Pulmonary artery endothelial cell (primary cell): Measurements from ENCODE around the gene CDH4. TPM values are rescaled to one million over a fixed set of nuclear protein-coding genes. Genes with fewer than 3 reads are reported as not detected.

Experiments
- DNase-seq: peaks from one replicate; pipeline ENCODE4 v3.0.0-alpha.2; 2011; ENCODE audit warnings: low read depth, low spot score
- total RNA-seq: library from RNA; depleted of rRNA; stranded (reverse); fragments of >200 nt; gene quantifications from 2 replicates; pipeline ENCODE4 v1.2.3, GENCODE V29; 2014

CDH4 gene
- total RNA-seq, 1 donor from 2014 or later, result 7.5 TPM

DNA sequence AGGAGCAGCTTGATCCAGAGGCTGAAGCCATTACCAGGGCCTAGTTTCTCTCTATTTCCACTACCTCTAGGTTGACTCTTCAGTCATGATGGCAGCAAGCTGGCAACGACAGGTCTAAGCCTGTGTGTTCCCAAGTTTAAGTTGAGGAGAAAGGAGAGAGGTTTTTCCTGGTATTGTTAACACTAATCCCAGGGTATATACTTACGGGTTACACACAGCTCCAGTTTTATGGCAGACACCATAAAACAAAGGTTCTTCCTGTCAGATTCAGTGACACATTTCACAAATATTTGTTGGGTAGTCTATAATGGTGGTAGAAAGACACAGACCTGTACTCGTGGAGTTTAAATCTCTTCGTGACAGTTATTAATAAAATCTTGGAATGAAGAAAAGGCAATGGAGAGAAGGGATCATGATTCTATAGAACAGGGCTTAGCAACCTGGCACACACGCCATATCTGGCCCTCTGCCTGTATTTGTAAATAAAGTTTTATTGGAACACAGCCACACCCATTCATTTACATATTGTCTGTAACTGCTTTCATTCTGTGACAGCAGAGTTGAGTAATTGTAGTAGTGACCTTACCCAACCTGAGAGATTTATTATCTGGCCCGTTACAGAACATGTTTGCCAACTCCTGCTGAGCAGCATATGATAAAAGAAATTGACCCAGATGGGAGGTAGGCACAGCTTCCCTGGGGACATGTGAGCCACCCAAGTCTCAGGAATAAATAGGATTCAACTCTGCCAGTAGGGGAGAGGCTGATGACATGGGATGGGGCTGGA is 323.3 kb downstream of the CDH4 start:
- no peak for DNase-seq

DNA sequence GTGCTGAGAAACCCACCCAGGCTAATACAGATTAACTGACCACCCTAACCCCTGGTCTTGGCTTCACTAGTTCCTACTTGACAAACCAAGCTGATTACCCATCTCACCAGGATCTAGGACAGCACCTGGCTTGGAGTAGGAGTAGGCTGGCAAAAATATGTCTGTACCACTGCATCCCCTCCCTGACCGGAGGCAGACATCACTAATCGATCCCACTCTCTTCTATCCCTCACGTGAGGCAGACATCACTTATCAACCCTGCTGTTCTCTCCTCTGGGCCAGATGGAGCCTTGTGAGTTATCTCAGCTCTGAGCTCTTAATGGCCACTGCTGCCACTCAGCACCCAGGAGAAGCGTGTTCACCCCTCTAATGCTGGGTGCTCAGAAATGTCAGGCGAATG is 324.3 kb downstream of the CDH4 start:
- no peak for DNase-seq

DNA sequence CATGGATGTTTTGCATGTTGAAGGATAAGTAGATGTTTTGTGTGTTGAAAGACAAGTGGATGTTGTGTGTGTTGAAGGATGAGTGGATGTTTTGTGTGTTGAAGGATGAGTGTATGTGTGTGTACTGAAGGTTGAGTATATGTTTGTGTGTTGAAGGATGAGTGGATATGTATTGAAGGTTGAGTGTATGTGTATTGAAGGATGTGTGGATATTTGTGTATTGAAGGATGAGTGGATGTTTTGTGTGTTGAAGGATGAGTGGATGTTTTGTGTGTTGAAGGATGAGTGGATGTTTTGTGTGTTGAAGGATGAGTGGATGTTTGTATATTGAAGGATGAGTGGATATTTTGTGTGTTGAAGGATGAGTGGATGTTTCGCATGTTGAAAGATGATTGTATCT is 325.0 kb downstream of the CDH4 start:
- DNase-seq, result no peak

DNA sequence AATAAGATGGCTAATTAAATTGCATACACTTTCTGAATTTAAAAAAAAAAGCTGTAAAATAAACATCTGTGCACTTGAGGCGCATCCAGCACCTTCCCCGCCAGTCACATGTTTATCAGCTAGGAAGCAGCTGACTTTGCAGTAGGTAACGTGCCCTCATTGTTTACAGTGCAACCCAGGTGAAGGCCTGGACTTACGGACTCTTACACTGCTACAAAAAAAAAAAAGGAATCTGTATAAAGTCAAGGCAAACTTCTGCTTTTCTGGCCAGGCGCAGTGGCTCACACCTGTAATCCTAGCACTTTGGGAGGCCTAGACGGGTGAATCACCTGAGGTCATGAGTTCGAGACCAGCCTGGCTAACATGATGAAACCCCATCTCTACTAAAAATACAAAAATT is 327.8 kb downstream of the CDH4 start:
- no peak for DNase-seq

DNA sequence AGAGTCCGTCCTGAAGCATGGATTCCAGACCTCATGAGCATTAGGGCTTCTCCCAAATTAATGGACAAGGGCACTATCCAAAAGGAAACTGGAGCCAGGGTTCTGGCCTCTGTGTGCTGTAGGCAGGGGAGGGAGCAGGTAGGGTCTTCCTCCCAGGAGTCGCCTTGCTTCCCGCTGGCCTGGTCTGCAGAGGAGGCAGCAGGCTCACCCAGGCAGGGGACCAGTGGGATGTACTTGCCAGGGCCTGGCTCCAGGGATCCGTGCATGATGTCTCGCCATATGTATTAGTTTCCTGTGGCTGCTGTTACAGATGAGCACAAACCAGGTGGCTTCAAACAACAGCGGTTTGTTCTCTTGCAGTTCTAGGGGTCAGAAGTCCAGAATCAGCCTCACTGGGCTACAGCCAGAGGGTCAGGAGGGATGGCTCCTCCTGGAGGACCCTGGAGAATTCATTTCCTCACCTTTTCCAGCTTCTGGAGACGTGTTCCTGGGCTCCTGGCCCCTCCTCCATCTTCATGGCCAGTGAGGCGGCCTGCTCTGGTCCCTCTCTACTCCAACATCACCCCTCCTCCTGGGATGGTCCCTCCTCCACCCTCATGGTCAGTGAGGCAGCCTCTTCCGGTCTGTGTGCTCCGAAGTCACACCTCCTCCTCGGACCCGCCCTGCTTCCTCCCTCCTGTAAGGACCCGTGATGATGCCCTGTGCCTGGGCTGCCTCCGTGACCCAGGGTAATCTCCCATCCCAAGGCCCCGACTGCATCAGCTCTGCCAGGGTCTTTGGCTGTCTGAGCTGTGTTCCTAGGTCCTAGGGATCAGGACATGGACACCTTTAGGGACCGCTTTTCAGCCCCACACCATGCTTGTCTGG is 329.1 kb downstream of the CDH4 start:
- DNase-seq, result no peak

DNA sequence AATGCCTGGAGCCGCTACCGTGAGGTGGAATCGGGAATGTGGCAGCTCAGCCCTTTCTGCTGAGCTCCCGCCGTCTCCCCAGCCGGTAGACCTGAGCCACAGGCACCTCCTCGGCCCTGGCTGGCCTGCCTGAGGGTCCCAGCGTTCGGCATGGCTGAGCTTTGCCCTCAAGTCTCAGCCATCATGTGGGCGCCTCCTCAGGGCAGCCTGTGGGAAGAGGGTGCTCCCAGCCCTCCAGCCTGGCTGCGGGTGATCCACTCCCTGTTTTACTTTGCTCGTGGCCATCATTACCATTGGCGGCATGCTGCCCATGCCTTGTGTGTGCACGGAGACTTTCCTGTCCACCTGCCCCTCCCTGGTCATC is 329.7 kb downstream of the CDH4 start:
- DNase-seq, result no peak

DNA sequence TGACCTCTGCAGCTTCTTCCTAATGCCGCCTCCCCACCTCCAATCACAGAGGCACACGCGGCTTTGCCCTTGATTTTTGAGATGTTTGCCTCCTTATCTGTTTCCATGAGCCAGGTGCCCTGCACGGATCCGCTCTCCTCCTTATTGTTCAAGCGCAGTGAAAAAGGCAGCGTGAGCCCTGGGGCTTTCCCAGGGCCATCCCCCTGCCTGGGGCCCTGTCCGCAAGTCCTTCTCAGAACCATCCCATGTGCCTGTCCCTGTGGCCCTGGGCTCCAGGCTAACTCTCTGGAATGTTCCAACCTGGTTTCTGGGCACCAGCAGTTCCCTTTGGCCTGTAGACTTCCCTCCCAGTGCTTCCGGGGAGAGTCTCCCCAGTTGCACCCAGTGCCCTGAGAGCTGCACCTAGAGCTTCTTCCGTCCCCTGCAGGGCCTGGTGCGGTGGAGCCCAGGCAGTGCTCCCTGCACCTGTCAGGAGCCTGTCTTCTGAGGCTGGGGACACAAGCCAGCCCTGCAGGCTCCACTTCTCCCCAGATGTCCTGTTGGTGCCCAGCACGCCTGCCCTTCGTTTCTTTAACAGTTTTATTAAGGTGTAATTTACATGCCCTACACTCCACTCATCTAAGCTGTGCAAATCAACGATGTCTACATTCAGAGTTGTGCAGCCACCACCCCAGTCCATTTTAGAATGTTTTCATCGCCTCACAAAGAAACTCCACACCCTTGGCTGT is 330.3 kb downstream of the CDH4 start:
- no peak for DNase-seq

DNA sequence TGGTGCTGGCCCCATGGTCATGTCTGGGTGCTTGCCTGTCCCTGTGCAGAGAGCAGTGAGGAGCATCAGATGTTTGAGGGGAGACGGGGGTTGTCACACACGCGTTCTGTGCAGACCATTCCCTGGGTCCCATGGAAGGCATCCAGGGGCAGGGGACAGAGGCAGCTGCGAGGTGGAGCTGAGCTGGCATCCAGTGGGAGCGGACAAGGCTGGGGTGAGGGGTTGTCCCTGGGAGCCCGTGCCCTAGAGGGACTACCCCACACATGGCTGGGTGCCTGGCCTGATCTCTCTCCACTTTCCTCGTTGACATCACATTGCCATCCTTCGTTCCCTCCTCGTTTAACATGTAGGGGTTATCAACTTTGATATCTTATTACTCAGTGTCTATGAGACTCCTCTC is 331.3 kb downstream of the CDH4 start:
- DNase-seq, result no peak

DNA sequence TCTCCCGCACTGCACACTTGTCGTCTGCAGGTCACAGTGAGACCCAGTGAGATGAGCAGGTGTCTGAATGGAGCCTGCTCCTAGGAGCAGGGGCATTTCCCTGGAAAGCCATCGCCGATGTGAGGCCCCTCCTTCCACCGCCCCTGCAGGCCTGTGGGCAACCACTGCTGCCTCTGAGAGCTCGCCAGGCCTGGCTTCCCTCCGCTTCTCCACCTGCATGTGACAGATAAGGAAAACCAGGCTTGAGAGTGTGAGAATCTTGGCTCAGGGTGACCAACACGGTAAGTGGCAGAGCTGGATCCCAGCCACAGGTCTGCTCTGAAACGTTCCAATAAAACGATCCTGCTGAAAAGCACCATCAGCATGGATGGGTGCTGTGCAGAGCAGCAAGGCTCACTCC is 332.8 kb downstream of the CDH4 start:
- no peak for DNase-seq

DNA sequence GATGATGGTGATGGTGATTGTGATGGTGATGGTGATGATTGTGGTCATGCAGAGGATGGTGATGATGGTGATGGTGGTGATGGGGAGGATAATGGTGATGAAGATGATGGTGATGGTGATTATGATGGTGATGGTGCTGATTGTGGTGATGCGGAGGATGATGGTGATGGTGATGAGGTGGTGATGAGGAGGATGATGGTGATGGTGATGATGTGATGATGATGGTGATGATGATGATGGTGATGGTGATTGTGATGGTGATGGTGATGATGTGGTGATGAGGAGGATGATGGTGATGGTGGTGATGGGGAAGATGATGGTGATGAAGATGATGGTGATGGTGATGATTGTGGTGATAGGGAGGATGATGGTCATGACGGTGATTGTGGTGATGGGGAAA is 333.7 kb downstream of the CDH4 start:
- no peak for DNase-seq

DNA sequence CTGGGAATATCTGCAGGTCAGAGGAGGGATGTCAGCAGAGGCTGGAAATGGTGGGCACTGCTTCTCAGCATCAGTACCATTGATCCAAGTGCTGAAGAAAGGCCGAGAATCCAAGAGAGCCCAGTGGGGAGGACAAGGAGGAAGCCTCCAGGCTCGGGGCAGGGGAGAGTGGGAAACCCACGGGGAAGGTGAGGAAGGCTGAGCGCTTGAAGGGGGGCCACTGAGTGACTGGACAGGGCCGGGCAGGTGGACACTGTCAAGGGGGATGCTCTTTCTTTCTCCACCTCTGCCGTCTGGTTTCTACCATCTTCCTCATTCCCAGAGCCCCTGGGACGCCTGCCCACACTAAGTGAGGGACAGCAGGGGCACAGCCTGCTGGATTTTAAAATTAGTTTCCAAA is 335.0 kb downstream of the CDH4 start:
- no peak for DNase-seq

DNA sequence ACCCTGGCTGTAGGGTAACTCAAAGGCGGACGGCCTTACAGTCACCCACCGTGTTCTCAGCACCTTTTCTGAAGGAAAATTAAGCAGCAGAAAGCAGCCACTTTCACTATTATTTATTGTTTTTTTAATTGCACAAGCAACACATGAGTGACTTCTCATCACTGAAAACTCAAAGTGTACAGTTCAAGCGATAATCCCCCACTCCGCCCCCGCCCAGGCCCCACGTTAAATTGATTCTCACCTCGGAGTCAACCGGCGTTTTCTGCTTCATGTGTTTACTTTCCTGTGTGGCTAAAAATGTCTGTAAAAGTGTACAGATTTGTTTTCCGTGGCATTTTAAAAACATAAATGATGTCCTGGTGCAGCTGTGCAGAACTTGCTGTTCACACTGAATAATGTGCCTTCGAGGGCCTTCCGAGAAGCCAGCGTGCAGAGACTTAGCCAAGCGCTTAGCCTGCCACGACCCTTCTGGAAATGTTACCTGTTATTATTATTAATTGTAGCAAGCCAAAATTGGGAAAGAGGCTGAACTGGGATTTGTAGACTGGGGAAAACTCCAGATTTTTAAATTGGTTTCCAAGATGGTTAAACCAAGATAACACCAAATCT is 335.7 kb downstream of the CDH4 start:
- DNase-seq, result no peak

DNA sequence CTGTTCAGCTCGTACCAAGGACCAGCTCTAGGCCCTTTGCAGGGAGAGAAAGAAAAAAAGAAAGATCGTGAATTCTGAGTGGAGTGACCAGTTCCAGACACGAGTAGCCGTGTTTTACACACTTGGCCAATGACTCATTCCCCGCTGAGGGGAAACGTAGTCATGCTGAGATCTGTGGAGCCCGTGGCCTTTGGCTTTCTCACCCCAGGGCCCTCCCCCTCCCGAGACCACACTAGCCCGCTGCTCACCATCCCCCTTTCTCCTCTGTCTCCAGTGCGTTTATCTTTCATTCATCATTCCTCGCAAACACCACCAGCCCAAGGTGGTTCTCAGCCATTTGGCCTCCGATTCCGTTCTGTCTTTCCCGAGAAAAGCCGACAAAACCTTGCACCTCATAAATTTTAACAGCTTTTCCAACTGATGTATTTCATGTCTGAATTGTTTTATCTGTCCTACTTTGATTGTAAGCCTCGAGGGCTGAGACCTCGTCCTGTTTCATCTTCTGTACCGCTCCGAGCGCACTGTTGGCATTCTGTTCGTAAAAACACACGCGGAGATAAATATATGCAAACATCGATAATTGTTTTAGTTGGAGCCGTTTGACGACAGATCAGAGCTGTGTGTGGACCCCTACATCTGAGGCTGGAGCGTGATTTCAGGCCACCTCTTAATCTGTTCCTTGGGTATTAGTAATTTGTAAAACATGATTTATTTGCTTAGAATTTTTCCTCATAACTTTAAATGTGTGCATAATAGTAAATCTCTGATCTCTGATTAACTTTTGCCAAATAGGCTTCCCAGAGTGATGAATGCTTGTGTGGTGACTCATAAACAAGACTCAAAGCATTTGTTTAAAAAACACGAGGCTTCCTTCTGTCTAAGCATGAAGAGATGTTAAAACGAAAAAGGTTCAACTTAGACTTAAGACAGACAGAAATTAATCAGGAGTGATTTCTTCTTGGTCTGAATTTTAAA is 336.6 kb downstream of the CDH4 start:
- DNase-seq, result peak; percentile 44

DNA sequence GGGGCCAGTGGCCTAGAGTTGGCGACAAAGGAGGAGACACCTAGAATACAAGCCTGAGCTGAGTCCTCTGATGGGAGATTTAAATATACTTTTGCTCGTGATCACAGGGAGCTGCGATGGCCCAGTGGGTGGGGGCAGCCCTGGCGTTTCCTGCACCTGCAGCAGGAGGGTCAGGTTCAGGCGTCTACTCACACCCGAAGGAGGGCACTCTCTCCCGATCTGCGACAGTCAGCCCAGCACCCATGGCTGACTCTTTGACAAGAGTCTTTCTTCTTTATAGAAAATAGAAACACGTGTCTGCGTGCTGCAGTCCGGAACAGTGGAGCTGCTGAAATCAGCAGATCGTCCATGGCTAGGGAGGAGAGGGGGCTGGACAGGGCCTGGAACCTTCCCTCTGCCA is 338.2 kb downstream of the CDH4 start:
- DNase-seq, result no peak

DNA sequence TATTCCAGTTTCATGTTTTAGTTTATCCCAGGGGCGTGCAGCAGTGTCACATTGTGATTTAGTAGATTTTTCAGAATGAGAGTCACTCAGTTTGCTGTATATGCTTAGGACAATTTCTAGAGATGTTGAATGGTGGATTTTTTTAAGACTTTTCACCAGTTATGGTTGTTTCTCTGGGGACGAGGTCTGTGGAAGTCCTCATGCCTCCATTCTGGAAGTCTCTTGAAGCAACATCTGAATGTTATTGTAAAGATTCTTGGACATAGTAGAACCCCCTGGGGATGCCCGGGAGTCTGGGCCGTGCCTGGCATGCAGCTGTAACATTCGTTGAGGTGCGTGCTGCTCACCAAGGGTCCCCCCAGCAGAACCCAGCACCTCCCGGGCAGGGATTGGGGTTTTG is 341.5 kb downstream of the CDH4 start:
- no peak for DNase-seq

DNA sequence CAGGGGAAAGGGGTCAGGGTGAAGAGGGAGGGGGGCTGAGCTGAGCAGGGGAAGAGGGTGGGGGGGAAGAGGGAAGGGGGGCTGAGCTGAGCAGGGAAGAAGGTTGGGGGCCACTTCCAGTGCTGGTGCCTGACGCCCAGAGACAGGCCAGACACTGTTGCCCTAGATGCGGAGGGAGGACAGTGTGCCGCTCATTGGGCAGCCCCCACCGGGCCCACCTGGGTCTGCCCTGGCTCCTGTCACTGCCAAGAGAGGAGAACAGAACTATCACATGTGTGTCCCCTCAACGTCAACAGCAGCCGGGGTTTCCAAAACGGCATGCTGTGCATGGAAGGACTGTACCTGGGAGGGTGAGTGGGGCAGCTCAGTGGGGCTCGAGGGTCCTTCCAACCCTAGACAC is 342.1 kb downstream of the CDH4 start:
- DNase-seq, result no peak

DNA sequence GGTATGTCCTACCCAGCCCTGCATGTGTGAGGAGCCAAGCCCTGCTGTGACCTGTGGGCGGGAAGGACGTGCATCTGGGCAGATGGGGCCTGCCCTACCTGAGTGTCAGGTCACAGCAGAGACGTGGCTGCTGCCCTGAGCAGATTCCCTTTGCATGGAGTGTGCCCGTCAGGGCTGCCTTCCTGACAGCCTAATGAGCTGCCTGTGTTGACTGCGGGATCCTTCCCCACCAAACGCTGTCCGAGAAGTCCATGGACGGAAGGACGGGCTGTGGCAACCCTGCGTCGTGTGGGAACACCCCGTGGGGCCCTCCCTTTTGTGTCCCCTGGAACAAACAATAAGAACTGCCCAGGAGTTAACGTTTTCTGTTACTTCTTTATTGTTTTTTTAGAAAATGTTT is 343.2 kb downstream of the CDH4 start:
- DNase-seq, result no peak

DNA sequence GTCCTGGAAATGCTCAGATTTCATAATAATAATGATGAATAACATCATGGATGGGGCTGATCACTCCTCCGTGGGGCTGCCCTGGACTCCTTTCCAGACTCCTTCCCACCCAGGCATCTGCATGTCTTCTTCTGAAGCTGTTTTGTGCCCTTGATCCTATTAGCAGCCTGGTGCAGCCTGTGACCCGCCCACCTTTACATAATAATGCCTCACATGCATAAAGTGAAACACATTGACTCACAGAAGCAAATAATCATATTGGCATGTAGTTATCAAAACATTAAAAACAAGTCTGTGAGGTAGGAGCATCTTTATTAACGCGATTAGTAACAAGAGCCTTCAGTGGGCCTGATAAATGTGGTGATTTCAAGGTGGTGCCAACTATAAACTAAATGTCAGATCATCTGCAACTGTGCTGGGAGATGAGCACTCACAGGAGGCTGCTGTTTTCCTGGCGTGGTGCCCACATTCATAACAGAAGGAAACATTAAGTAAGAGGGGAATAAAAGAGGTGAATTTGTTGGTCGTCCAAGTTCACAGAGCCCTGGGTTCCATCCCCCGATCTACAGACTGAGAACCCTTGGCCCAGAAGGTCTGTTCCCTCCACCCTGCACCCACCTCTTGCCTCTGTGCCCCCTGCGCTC is 344.7 kb downstream of the CDH4 start:
- DNase-seq, result no peak

DNA sequence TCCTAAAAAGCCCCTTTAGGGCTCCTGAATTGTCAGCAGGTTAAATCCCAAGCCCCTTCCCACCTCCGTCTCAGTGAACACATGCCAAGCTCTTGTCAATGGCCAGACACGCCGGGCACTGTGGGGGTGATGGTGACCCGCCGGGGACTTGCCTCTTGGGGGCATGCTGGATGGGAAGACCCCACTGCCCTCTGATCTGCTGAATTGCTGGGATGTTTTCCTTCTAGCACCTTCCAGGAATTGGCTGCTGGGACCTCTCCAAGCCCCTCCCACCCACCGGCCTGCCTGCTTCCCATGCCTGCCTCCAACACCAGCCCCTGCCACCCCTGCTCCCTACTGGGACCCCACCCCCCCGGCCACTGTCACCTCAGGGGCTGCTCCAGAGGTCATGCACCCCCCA is 345.9 kb downstream of the CDH4 start:
- no peak for DNase-seq

DNA sequence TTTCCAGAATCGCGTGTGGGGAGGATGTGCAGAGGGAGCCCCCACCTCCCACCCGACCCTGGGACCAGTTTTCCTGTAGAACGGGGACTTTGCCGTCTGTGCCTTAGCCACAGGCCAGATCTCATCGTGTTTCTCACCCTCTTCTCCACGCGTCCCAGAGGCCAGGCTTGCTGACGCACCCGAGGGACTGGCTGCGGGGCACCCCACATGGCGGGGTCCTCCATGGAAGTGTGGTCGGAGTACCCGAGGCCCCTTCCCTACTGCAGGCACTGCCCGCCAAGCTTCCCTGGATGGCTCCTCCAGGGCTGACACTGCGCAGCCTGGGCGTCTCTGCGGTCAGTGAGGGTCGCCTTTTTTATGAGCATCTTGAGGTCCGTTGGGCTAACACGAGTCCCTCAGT is 346.5 kb downstream of the CDH4 start:
- DNase-seq, result no peak
